Measurements from ENCODE around the gene PRKRIP1. TPM values are rescaled to one million over a fixed set of nuclear protein-coding genes. Genes with fewer than 3 reads are reported as not detected.

PRKRIP1 gene
- total and polyA plus RNA-seq, 5 donors from 2014 or later = 12.3 to 47.7 (median 15.4) TPM

DNA sequence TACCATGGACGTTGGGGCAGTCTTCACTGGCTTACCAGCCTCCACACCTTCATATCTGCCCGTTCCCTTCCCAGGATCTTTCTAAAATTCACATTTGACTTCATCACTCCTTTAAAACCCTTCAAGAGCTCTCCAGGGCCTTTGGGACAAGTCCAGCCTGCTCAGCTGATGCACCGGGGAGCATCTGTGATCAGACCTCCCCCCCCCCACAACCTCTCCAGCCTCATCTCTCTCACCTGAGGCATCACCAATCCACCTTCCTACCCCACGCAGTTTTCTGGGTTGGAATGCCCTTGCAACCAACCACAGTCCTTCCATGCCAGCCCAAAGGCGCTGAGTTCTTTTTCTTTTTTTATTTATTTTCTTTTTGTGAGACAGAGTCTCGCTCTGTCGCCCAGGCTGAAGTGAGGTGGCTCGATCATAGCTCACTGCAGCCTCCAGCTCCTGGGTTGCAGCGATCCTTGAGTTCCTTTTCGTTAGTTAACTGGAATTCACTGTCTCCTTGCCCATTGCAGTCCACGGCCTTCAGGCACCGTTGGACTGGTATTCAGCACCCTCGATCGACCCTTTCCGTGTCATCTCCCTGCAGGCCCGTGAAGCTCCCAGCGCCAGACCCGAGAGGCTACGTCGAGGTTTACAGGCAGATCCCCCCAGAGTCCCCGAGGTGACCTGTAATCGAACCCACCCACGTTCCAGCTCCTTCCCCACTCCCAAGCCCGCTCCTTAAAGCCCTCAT, 67.8 kb downstream of the PRKRIP1 start:
- peaks cover 24% of the 10 kb centered on the region for H3K4me1 ChIP-seq (ENCODE audit: control insufficient read depth, insufficient read depth, low read length, poor library complexity, severe bottlenecking)
- peak overlapping the region; percentile 82 for H3K4me3 ChIP-seq (ENCODE audit: low read depth, low read length)
- H3K9me3 ChIP-seq (ENCODE audit: control insufficient read depth in 2 of 2, low read length in 2 of 2) = no peaks in the 10 kb centered on the region
- no peaks in the 10 kb centered on the region for H3K27me3 Mint-ChIP-seq
- peaks cover 5% of the 10 kb centered on the region for H3K36me3 ChIP-seq (ENCODE audit: control insufficient read depth, insufficient read depth, low read length)
- H3K36me3 Mint-ChIP-seq = no peaks in the 10 kb centered on the region
- DNase-seq (no peak), ATAC-seq (ENCODE audit: low read depth in 2 of 2) (no peak)
- H3K27ac ChIP-seq (ENCODE audit: insufficient read depth, low read length, poor library complexity, severe bottlenecking) = peak overlapping the region; percentile 67
- H3K4me3 Mint-ChIP-seq = peak overlapping the region; percentile 87 to 96 (median 91)
- H3K27me3 ChIP-seq (ENCODE audit: control insufficient read depth, insufficient read depth, low read length) = no peaks in the 10 kb centered on the region
- peak overlapping the region; percentile 81 to 93 (median 93) for H3K27ac Mint-ChIP-seq
- H3K9me3 Mint-ChIP-seq = no peaks in the 10 kb centered on the region
- peaks cover 0 to 49% (median 13%) of the 10 kb centered on the region in 4 donors for H3K4me1 Mint-ChIP-seq

DNA sequence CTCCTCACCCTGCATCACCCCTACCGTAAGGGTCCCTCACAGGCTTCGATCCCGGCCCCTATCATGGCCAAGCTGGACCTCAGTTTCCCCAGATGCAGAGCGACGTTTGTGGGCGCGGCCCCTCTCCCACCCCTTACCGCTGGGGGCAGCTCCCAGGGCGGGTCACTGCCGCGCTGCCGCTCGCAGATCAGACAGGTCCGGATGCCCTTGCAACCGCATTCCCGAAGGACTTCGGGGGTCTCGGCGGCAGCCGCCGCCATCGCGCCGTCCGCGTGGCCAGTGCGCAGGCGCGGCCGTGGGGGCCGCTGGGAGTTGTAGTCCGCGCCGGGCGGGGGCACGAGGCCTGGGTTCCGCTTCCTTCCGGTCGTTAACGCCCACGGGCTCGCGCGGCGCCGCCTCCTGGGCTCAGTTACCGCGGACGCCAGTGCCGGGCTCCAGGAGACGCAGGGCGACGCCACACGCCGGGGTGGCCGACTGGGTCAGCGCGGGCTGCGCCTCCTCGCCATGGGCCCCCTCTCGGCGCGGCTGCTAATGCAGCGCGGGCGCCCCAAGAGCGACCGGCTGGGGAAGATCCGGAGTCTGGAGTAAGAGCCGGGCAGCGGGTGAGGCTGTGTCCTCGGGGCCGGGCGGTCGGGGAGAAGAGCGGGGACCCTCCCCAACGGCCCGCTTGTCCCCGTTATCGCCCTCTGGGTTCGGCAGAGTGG, 68.6 kb downstream of the PRKRIP1 start, which contains the start of the genes ALKBH4 and LRWD1:
Gene ALKBH4 (minus strand): TSS at position 287 of the 704 bp plus-strand sequence. CDS start 27 bp downstream, at position 260.
Gene LRWD1 (plus strand): TSS at position 408 of the 704 bp plus-strand sequence. CDS start 97 bp downstream, at position 505.
- Histone ChIP-seq H3K27me3 (ENCODE audit: control insufficient read depth, insufficient read depth, low read length) (no peaks in the 10 kb centered on the region), H3K36me3 (ENCODE audit: control insufficient read depth, insufficient read depth, low read length) (no peaks in the 10 kb centered on the region), H3K27ac (ENCODE audit: insufficient read depth, low read length, poor library complexity, severe bottlenecking) (peak within 1 kb of the TSS; percentile 67), H3K9me3 (ENCODE audit: control insufficient read depth in 2 of 2, low read length in 2 of 2) (no peaks in the 10 kb centered on the region), H3K4me3 (ENCODE audit: low read depth, low read length) (peak within 1 kb of the TSS; percentile 82), H3K4me1 (ENCODE audit: control insufficient read depth, insufficient read depth, low read length, poor library complexity, severe bottlenecking) (peaks cover 24% of the 10 kb centered on the region)
- DNase-seq (peak; percentile 91 to 95 (median 92)), ATAC-seq (ENCODE audit: low read depth in 2 of 2) (peak; percentile 97 to 98)
- Mint-ChIP-seq H3K27ac (peak within 1 kb of the TSS; percentile 81 to 93 (median 93)), H3K36me3 (no peaks in the 10 kb centered on the region), H3K9me3 (no peaks in the 10 kb centered on the region), H3K4me3 (peak within 1 kb of the TSS; percentile 87 to 96 (median 91)), H3K4me1 (peaks cover 0 to 49% (median 13%) of the 10 kb centered on the region in 4 donors), H3K27me3 (no peaks in the 10 kb centered on the region)

DNA sequence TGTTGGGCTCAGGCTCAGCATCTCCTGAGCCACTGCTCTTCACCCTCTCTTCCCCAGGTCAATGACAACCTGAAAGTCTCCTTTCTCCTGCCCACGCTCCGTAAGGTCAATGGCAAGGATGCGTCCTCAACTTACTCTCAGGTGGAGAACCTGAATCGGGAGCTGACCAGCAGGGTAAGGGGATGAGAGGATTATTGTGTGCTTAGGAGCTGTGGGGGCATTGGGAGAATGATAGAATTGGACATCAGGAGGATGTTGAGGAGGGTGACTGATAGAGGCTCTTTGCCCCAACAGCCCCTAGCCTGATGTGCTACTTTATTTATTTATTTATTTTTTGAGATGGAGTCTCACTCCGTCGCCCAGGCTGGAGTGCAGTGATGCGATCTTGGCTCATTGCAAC, 69.9 kb downstream of the PRKRIP1 start:
- H3K36me3 ChIP-seq (ENCODE audit: control insufficient read depth, insufficient read depth, low read length) = no peaks in the 10 kb centered on the region
- ATAC-seq (ENCODE audit: low read depth in 2 of 2) (no peak), DNase-seq (no peak)
- no peaks in the 10 kb centered on the region for H3K36me3 Mint-ChIP-seq
- peaks cover 24% of the 10 kb centered on the region for H3K4me1 ChIP-seq (ENCODE audit: control insufficient read depth, insufficient read depth, low read length, poor library complexity, severe bottlenecking)
- H3K9me3 ChIP-seq (ENCODE audit: control insufficient read depth in 2 of 2, low read length in 2 of 2) = no peaks in the 10 kb centered on the region
- no peaks in the 10 kb centered on the region for H3K27me3 Mint-ChIP-seq
- H3K4me3 Mint-ChIP-seq = peak overlapping the region; percentile 87 to 96 (median 91)
- no peaks in the 10 kb centered on the region for H3K27me3 ChIP-seq (ENCODE audit: control insufficient read depth, insufficient read depth, low read length)
- H3K27ac ChIP-seq (ENCODE audit: insufficient read depth, low read length, poor library complexity, severe bottlenecking) = no peak overlapping the region
- peaks cover 0 to 44% (median 13%) of the 10 kb centered on the region in 4 donors for H3K4me1 Mint-ChIP-seq
- H3K4me3 ChIP-seq (ENCODE audit: low read depth, low read length) = no peak overlapping the region
- H3K9me3 Mint-ChIP-seq = no peaks in the 10 kb centered on the region
- peak overlapping the region in 1 of 3 donors; percentile 47 for H3K27ac Mint-ChIP-seq

DNA sequence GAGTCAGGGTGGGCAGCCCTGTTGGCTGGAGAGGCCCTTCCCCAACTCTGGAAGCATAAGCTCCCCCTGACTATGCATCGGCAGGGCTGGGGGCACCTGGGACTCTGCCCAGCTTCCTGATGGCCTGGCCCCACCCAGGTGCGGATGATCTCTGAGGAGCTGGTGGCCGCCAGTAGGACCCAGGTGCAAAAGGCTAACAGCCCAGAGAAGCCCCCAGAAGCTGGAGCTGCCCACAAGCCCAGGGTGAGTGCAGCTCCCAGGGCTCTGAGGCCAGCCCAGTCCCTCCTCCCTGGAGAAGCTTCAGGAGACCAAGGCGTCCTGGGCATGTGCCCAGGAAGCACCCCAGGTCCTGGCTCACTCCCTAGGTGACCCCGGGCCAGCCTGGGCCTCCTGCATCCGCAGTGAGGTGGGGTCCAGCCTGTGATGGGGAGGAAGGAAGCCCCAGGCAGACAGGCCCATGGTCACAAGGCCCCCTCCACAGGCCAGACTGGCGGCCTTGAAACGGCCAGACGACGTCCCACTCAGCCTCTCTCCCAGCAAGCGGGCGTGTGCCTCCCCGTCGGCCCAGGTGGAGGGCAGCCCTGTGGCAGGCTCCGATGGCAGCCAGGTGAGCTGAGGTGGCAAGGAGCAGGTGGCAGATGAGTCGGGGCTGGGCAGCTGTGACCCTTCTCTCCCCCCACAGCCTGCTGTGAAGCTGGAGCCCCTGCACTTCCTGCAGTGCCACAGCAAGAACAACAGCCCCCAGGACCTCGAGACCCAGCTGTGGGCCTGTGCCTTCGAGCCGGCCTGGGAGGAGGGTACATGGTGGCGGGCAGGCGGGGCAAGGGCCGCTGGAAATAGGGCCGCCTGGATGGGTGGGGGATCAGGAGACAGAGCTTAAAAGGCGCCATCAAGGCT, 71.7 kb downstream of the PRKRIP1 start:
- H3K36me3 ChIP-seq (ENCODE audit: control insufficient read depth, insufficient read depth, low read length) = peaks cover 8% of the 10 kb centered on the region
- H3K4me3 ChIP-seq (ENCODE audit: low read depth, low read length) = no peak overlapping the region
- no peaks in the 10 kb centered on the region for H3K27me3 ChIP-seq (ENCODE audit: control insufficient read depth, insufficient read depth, low read length)
- H3K4me1 ChIP-seq (ENCODE audit: control insufficient read depth, insufficient read depth, low read length, poor library complexity, severe bottlenecking) = peaks cover 24% of the 10 kb centered on the region
- no peak overlapping the region for H3K27ac ChIP-seq (ENCODE audit: insufficient read depth, low read length, poor library complexity, severe bottlenecking)
- Mint-ChIP-seq H3K27ac (no peak overlapping the region), H3K4me3 (no peak overlapping the region), H3K4me1 (peaks cover 0 to 36% (median 8%) of the 10 kb centered on the region in 4 donors), H3K9me3 (no peaks in the 10 kb centered on the region), H3K36me3 (no peaks in the 10 kb centered on the region), H3K27me3 (no peaks in the 10 kb centered on the region)
- DNase-seq = no peak
- H3K9me3 ChIP-seq (ENCODE audit: control insufficient read depth in 2 of 2, low read length in 2 of 2) = no peaks in the 10 kb centered on the region
- ATAC-seq (ENCODE audit: low read depth in 2 of 2) = no peak

DNA sequence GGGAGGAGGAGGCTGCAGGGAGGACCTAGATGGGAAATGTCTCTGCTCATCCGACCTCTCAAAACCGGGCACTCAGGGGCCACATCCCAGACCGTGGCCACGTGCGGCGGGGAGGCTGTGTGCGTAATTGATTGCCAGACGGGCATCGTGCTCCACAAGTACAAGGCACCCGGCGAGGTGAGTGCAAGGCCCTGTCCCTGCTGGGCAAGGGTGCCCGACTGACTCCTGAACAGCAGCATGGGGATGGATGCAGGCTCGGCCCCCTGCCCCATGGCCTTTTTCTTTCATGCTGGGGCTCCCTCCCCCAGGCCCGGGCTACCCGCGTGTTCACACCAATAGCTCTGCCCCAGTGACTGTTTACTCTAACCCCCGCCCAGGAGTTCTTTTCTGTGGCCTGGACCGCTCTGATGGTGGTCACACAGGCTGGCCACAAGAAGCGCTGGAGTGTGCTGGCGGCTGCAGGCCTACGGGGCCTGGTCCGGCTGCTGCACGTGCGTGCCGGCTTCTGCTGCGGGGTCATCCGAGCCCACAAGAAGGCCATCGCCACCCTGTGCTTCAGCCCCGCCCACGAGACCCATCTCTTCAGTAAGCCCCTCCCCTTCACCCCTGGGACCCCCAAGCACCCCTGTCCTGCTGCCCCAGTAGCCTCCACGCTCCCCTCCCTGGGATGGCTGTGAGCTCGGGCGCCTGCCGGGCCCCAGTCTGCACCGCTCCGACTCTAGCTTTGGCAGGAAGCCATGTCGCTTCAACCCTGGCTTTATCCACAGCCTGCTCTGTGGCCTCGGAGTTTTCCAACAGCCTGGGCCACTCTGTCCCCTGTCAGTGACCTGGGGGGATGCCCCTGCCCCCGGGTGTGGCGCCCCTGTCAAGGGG, 72.6 kb downstream of the PRKRIP1 start:
- no peaks in the 10 kb centered on the region for H3K9me3 Mint-ChIP-seq
- H3K27me3 Mint-ChIP-seq = no peaks in the 10 kb centered on the region
- no peaks in the 10 kb centered on the region for H3K27me3 ChIP-seq (ENCODE audit: control insufficient read depth, insufficient read depth, low read length)
- peaks cover 21% of the 10 kb centered on the region for H3K4me1 ChIP-seq (ENCODE audit: control insufficient read depth, insufficient read depth, low read length, poor library complexity, severe bottlenecking)
- peaks cover 0 to 30% (median 7%) of the 10 kb centered on the region in 4 donors for H3K4me1 Mint-ChIP-seq
- H3K36me3 ChIP-seq (ENCODE audit: control insufficient read depth, insufficient read depth, low read length) = peaks cover 17% of the 10 kb centered on the region
- H3K36me3 Mint-ChIP-seq = no peaks in the 10 kb centered on the region
- no peak overlapping the region for H3K4me3 ChIP-seq (ENCODE audit: low read depth, low read length)
- ATAC-seq (ENCODE audit: low read depth in 2 of 2) (no peak), DNase-seq (no peak)
- H3K4me3 Mint-ChIP-seq = no peak overlapping the region
- no peaks in the 10 kb centered on the region for H3K9me3 ChIP-seq (ENCODE audit: control insufficient read depth in 2 of 2, low read length in 2 of 2)
- H3K27ac ChIP-seq (ENCODE audit: insufficient read depth, low read length, poor library complexity, severe bottlenecking) = no peak overlapping the region
- H3K27ac Mint-ChIP-seq = no peak overlapping the region

DNA sequence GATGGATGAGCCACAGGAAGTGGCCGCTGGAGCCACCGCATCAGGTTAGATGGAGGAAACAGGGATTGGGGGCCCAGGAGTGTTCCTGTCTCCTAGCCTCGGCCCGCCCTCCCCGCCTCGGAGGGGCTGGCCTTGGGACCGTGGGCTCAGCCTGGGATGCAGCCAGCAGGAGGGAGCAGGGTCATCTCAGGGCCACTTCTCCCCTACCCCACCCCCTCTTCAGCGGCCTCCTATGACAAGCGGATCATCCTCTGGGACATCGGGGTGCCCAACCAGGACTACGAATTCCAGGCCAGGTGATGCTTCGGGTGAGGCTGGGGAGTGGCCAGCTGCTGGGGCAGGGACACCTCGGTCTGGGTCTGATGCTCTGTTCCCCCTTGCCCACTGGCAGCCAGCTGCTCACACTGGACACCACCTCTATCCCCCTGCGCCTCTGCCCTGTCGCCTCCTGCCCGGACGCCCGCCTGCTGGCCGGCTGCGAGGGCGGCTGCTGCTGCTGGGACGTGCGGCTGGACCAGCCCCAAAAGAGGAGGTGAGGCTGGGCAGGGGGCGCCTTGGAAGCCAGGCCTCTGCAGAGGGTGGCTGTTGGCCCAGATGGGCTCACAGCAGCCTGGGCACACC, 73.3 kb downstream of the PRKRIP1 start:
- DNase-seq = no peak
- no peak overlapping the region for H3K27ac Mint-ChIP-seq
- no peaks in the 10 kb centered on the region for H3K9me3 Mint-ChIP-seq
- Histone ChIP-seq H3K27ac (ENCODE audit: insufficient read depth, low read length, poor library complexity, severe bottlenecking) (no peak overlapping the region), H3K36me3 (ENCODE audit: control insufficient read depth, insufficient read depth, low read length) (peaks cover 17% of the 10 kb centered on the region), H3K4me3 (ENCODE audit: low read depth, low read length) (no peak overlapping the region), H3K4me1 (ENCODE audit: control insufficient read depth, insufficient read depth, low read length, poor library complexity, severe bottlenecking) (peaks cover 13% of the 10 kb centered on the region), H3K9me3 (ENCODE audit: control insufficient read depth in 2 of 2, low read length in 2 of 2) (no peaks in the 10 kb centered on the region), H3K27me3 (ENCODE audit: control insufficient read depth, insufficient read depth, low read length) (no peaks in the 10 kb centered on the region)
- H3K27me3 Mint-ChIP-seq = no peaks in the 10 kb centered on the region
- H3K4me1 Mint-ChIP-seq = peaks cover 0 to 24% (median 6%) of the 10 kb centered on the region in 4 donors
- H3K36me3 Mint-ChIP-seq = no peaks in the 10 kb centered on the region
- H3K4me3 Mint-ChIP-seq = no peak overlapping the region
- no peak for ATAC-seq (ENCODE audit: low read depth in 2 of 2)
